Heart left ventricle (tissue), 13 donors: ENCODE data around the gene NIPAL4.

Experiments
- POLR2A ChIP-seq, 2 donors: fragments of 450-650 bp; IDR thresholded peaks; one replicate each; pipeline ENCODE4 v1.6.1; 2017; ENCODE audit warnings: antibody characterized with exemption in 2 of 2, mild to moderate bottlenecking in 2 of 2, moderate library complexity in 2 of 2
- TF ChIP-seq, protein P1 (sequence below), 12 donors: fragments of 200-600 bp; sonication (generic) in 4 of 12; IDR thresholded peaks; one replicate each; pipeline versions ENCODE4 v1.5.0 to v1.8.0; 2018 to 2022; ENCODE audit warnings: antibody characterized with exemption in 12 of 12, mild to moderate bottlenecking in 5 of 12
- donor health status: ischemic (EF 13 %, LVEDD 7.1; RV severe dilation, severe dysfunction).
- donor health status: DM: no; HTN: yes; CAD: no.
- donor health status: DM: no; HTN: no; CAD: no.
- donor health status: ischemic (EF 25% LVEDD 6.9; RV normal size, moderate dysfunction).
- donor health status: ischemic (EF 25% LVEDD 5.7; RV mildly dilated, moderate dysfunction).
- donor health status: ischemic (EF 35%, LVEDD 5.7; RV mildly dilated, moderate dysfunction).
- donor health status: nonischemic (EF 11% LVEDD 7.7; RV severe dilation, severe dysfunction).
- donor health status: DM: yes; HTN: yes; CAD: no.
- donor health status: PGD.
- donor health status: ischemic (EF 29% LVEDD 5.4; RV normal size, mild dysfunction).
- donor health status: nonischemic (EF 23%, LVEDD 6.1; RV moderate dilation, normal function).

DNA sequence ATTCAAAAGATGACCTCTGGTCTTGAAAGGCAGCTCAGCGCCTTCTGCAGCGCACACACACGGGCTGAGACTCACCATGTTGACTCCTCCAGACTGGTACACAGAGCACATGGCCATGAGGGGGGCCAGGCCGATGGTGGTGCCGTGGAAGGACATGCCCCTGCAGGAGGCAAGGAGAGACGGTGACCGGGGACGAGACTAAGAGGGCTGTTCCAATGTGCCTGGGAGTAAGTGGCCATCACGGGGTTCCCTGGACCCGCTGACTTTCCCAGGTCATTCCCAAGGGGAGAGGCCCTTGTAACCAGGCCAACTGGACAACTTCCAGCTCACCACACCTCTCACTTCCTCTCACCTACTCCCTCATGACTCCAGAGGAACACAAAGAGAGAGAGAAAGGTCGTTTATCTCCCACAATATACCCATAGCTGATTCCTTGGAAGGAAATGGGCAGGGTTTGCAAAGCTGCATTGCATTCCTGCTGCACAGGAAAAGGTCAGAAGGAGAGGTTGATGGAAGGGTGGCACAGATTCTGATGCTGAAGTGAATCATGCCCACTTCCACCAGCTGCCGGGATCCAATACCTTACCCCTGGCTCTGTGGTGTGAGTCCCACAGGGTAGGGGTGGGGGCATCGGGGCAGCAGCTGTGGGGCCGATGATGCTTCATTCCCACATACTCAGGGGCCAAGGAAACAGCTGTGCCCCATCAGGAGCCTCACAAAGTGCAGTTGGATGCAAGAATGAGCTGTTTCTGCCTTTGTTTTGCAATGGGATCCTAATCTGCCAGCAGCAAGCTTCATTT lies 47.2 kb downstream of the NIPAL4 start:
- TF ChIP-seq, protein P1, sequence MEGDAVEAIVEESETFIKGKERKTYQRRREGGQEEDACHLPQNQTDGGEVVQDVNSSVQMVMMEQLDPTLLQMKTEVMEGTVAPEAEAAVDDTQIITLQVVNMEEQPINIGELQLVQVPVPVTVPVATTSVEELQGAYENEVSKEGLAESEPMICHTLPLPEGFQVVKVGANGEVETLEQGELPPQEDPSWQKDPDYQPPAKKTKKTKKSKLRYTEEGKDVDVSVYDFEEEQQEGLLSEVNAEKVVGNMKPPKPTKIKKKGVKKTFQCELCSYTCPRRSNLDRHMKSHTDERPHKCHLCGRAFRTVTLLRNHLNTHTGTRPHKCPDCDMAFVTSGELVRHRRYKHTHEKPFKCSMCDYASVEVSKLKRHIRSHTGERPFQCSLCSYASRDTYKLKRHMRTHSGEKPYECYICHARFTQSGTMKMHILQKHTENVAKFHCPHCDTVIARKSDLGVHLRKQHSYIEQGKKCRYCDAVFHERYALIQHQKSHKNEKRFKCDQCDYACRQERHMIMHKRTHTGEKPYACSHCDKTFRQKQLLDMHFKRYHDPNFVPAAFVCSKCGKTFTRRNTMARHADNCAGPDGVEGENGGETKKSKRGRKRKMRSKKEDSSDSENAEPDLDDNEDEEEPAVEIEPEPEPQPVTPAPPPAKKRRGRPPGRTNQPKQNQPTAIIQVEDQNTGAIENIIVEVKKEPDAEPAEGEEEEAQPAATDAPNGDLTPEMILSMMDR (IDR thresholded peaks at IDR 0.05) = no peak
- TF ChIP-seq POLR2A (IDR thresholded peaks at IDR 0.05) = no peak
